Measurements from ENCODE around the gene UCN. TPM values are rescaled to one million over a fixed set of nuclear protein-coding genes. Genes with fewer than 3 reads are reported as not detected.

The UCN gene, protein sequence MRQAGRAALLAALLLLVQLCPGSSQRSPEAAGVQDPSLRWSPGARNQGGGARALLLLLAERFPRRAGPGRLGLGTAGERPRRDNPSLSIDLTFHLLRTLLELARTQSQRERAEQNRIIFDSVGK
- total RNA-seq: 0.36 and 1.2 TPM in 2 replicates

DNA sequence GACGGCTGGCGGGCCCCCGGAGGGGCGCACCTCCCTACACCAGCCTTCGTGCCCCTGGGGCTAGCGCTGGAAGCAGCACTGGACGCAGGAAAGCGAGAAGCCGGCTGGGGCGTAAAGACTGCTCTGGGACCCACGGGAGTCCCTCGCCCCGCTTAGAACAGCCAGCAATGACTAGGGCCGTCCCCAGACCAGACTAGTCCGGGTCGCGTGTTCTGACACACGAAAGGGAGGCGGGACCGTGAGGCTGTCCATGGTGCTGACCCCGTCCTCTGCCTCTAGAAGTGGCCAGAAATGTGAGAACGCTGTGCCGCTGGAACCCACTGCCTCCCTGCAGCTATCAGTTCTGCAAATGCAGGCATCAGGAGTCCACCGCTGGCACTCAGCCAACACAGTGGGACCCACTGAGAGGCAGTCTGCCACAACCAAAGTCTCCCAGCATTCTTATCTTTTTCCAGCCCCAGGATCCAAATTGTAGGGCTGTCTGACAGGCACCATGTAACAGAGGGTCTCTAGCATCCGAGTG is at the start of gene UCN:
Gene UCN, minus strand, starts transcription at position 87 of the 523 bp plus-strand sequence. CDS start 550 bp downstream, outside the sequence.
- no peaks in the 10 kb centered on the region for H3K79me2 ChIP-seq (ENCODE audit: insufficient read depth, low read length)
- no peak within 1 kb of the TSS for H2AFZ ChIP-seq (ENCODE audit: low read length)
- no peaks in the 10 kb centered on the region for H3K9me3 ChIP-seq (ENCODE audit: low read depth, low read length)
- peaks cover 44% of the 10 kb centered on the region for H3K27me3 ChIP-seq (ENCODE audit: insufficient read depth, low read length)
- H4K20me1 ChIP-seq (ENCODE audit: insufficient read depth, low read length): peaks cover 31% of the 10 kb centered on the region
- H3K4me3 ChIP-seq (ENCODE audit: insufficient read depth, low read length): no peak within 1 kb of the TSS
- DNase-seq (ENCODE audit: insufficient read length, low spot score, missing footprints): peak; percentile 91
- H3K4me1 ChIP-seq (ENCODE audit: insufficient read depth, low read length): no peaks in the 10 kb centered on the region
- H3K36me3 ChIP-seq (ENCODE audit: insufficient read depth, low read length): peaks cover 17% of the 10 kb centered on the region
- H3K27ac ChIP-seq (ENCODE audit: low read depth, low read length): no peak within 1 kb of the TSS
- TF ChIP-seq, protein P1, sequence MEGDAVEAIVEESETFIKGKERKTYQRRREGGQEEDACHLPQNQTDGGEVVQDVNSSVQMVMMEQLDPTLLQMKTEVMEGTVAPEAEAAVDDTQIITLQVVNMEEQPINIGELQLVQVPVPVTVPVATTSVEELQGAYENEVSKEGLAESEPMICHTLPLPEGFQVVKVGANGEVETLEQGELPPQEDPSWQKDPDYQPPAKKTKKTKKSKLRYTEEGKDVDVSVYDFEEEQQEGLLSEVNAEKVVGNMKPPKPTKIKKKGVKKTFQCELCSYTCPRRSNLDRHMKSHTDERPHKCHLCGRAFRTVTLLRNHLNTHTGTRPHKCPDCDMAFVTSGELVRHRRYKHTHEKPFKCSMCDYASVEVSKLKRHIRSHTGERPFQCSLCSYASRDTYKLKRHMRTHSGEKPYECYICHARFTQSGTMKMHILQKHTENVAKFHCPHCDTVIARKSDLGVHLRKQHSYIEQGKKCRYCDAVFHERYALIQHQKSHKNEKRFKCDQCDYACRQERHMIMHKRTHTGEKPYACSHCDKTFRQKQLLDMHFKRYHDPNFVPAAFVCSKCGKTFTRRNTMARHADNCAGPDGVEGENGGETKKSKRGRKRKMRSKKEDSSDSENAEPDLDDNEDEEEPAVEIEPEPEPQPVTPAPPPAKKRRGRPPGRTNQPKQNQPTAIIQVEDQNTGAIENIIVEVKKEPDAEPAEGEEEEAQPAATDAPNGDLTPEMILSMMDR (IDR thresholded peaks at IDR 0.05; ENCODE audit: extremely low read depth, low read depth, low read length): no peak
- no peak within 1 kb of the TSS for H3K4me2 ChIP-seq (ENCODE audit: insufficient read depth, low read length)

DNA sequence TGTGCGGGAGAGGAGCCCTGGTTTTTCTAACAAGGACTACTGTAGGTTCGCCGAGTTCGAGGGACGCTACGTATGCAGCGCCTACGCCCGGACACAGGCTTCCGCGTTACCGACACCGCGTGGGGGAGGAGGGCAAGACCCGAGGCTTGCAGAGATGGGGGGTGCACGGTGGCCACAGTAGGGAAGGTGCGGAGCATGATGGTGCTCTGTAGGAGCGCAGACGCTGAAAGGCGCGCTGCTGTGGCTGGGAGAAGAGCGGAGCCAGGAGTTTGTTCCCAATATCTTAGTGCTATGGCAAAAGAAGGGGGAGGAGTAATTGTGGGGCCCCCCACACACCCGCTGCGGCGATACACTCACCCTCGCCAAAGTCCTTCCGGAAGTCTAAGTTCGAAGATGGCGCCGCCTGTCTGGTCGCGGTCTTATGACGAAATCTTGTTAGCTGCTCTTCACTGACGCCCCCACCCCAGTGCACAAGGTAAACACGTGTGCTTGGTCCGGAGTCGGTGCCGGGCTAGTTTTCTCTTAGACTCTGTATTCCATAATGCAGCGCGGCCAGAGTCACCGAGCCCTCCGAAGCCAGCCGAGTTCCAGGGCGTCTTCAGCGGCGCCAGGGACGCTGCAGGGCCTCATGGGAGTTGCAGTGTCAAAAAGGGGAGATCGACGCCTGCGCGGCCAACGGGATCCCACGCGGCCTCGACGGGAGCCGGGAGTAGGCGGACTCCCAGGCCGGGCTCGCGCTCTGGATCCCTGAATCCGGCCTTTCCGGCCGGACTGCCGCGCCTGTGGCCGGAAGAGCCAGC is 48.3 kb upstream of the UCN start, which contains the start of gene GTF3C2:
Gene GTF3C2, minus strand, starts transcription at position 383 of the 800 bp plus-strand sequence. CDS start 13,210 bp downstream, outside the sequence.
- no peaks in the 10 kb centered on the region for H3K27me3 ChIP-seq (ENCODE audit: insufficient read depth, low read length)
- H3K4me1 ChIP-seq (ENCODE audit: insufficient read depth, low read length): peaks cover 21% of the 10 kb centered on the region
- peak within 1 kb of the TSS; percentile 85 for H3K4me3 ChIP-seq (ENCODE audit: insufficient read depth, low read length)
- peak within 1 kb of the TSS; percentile 99 for H2AFZ ChIP-seq (ENCODE audit: low read length)
- peak; percentile 99 for DNase-seq (ENCODE audit: insufficient read length, low spot score, missing footprints)
- no peaks in the 10 kb centered on the region for H3K9me3 ChIP-seq (ENCODE audit: low read depth, low read length)
- peaks cover 62% of the 10 kb centered on the region for H3K79me2 ChIP-seq (ENCODE audit: insufficient read depth, low read length)
- peak within 1 kb of the TSS; percentile 68 for H3K4me2 ChIP-seq (ENCODE audit: insufficient read depth, low read length)
- TF ChIP-seq, protein P1 (IDR thresholded peaks at IDR 0.05; ENCODE audit: extremely low read depth, low read depth, low read length): no peak
- no peaks in the 10 kb centered on the region for H3K36me3 ChIP-seq (ENCODE audit: insufficient read depth, low read length)
- peak within 1 kb of the TSS; percentile 91 for H3K27ac ChIP-seq (ENCODE audit: low read depth, low read length)
- H4K20me1 ChIP-seq (ENCODE audit: insufficient read depth, low read length): peaks cover 6% of the 10 kb centered on the region

DNA sequence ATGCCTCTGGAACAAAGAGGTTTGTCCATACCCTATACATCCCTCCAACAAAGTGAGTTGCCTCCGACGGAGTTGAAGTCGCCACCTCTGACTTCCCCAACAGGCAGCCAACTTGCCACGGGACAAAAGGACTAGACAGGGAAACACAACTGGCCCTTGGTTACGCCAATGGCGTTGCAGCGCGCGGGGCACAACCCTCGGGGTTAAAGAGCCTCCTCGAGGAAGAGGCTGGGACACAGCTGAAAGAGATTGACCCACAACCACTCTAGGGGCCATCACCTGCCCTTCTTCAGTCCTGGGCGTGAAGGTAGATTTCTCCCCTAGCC is 47.8 kb upstream of the UCN start:
- TF ChIP-seq, protein P1 (IDR thresholded peaks at IDR 0.05; ENCODE audit: extremely low read depth, low read depth, low read length): no peak
- no peaks in the 10 kb centered on the region for H3K27me3 ChIP-seq (ENCODE audit: insufficient read depth, low read length)
- peaks cover 6% of the 10 kb centered on the region for H4K20me1 ChIP-seq (ENCODE audit: insufficient read depth, low read length)
- no peaks in the 10 kb centered on the region for H3K36me3 ChIP-seq (ENCODE audit: insufficient read depth, low read length)
- peak overlapping the region; percentile 99 for H2AFZ ChIP-seq (ENCODE audit: low read length)
- H3K79me2 ChIP-seq (ENCODE audit: insufficient read depth, low read length): peaks cover 66% of the 10 kb centered on the region
- no peak for DNase-seq (ENCODE audit: insufficient read length, low spot score, missing footprints)
- H3K9me3 ChIP-seq (ENCODE audit: low read depth, low read length): no peaks in the 10 kb centered on the region
- peak overlapping the region; percentile 68 for H3K4me2 ChIP-seq (ENCODE audit: insufficient read depth, low read length)
- H3K4me1 ChIP-seq (ENCODE audit: insufficient read depth, low read length): peaks cover 21% of the 10 kb centered on the region
- peak overlapping the region; percentile 85 for H3K4me3 ChIP-seq (ENCODE audit: insufficient read depth, low read length)
- peak overlapping the region; percentile 91 for H3K27ac ChIP-seq (ENCODE audit: low read depth, low read length)

DNA sequence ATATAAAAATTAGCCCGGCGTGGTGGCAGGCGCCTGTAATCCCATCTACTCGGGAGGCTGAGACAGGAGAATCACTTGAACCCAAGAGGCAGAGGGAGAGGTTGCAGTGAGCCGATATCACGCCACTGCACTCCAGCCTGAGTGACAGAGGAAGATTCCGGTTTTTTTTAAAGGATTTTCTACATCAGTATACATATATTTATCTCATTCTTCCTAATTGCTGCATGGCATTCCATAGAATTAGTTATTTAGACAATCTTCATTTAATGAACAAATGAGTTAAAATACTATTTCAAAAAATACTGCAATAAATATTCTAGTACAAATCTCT is 46.3 kb upstream of the UCN start:
- H3K4me3 ChIP-seq (ENCODE audit: insufficient read depth, low read length): no peak overlapping the region
- H4K20me1 ChIP-seq (ENCODE audit: insufficient read depth, low read length): peaks cover 6% of the 10 kb centered on the region
- no peak for DNase-seq (ENCODE audit: insufficient read length, low spot score, missing footprints)
- no peaks in the 10 kb centered on the region for H3K9me3 ChIP-seq (ENCODE audit: low read depth, low read length)
- H3K79me2 ChIP-seq (ENCODE audit: insufficient read depth, low read length): peaks cover 78% of the 10 kb centered on the region
- TF ChIP-seq, protein P1 (IDR thresholded peaks at IDR 0.05; ENCODE audit: extremely low read depth, low read depth, low read length): no peak
- no peaks in the 10 kb centered on the region for H3K27me3 ChIP-seq (ENCODE audit: insufficient read depth, low read length)
- H2AFZ ChIP-seq (ENCODE audit: low read length): no peak overlapping the region
- H3K36me3 ChIP-seq (ENCODE audit: insufficient read depth, low read length): no peaks in the 10 kb centered on the region
- H3K4me2 ChIP-seq (ENCODE audit: insufficient read depth, low read length): peak overlapping the region; percentile 12
- peaks cover 21% of the 10 kb centered on the region for H3K4me1 ChIP-seq (ENCODE audit: insufficient read depth, low read length)
- no peak overlapping the region for H3K27ac ChIP-seq (ENCODE audit: low read depth, low read length)
